LoVo (cell line): ENCODE data around the gene SERTAD1.
A peak's percentile ranks its signal among the peaks of the same experiment; 100 is the strongest.
"Not testable (repeated sequence)": the region's sequence is repeated elsewhere in the genome, so short reads cannot be mapped to it uniquely, and the experiment has no call there.

Experiments
- DNase-seq: peaks from one replicate; pipeline ENCODE4 v3.0.0-alpha.2; 2016; ENCODE audit warnings: low spot score

Gene SERTAD1, protein sequence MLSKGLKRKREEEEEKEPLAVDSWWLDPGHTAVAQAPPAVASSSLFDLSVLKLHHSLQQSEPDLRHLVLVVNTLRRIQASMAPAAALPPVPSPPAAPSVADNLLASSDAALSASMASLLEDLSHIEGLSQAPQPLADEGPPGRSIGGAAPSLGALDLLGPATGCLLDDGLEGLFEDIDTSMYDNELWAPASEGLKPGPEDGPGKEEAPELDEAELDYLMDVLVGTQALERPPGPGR

DNA sequence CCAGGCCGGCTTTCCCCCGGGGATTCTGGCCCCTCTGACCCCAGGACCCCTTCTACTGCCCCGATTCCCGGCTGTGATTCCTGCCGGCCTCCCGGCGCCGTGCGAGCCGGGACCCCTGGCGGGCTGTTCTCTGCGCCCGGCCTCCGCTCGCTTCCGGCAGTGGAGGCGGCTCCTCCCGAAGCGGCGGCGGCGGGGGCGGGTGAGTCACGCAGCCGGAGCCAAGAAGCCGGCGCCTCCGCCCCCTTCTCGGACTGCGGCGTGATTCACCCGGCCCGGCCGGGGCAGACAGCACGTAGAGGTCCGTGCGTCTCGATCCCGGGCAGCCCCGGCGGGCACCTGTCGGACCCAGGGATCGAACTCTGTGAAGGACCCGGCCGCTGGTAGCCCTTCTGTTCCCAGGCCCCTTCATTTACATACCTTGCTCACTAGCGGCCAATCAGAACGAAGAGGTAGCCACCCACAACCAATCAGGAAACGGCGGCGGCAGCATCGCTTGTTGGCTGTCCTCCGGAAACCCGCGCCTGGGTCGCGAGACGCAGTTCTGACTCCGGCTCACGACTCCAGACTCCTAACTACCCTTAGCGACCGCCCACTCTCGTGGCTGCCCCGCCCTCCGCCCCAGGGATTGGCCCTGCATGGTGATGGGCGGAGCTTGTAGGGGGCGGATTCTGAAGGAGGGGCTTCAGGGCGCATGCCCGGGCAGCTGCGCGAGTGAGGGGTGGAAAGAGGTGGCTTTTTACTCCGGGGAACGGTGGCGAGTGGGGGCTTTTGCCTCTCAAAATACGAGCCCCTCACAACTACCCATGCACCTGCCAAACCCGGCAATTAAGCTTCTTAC is at the start of gene SERTAD1:
Gene SERTAD1 (minus strand): TSS at position 543 of the 838 bp plus-strand sequence. CDS start 2,446 bp downstream, outside the sequence.
- peak; percentile 99 for DNase-seq

DNA sequence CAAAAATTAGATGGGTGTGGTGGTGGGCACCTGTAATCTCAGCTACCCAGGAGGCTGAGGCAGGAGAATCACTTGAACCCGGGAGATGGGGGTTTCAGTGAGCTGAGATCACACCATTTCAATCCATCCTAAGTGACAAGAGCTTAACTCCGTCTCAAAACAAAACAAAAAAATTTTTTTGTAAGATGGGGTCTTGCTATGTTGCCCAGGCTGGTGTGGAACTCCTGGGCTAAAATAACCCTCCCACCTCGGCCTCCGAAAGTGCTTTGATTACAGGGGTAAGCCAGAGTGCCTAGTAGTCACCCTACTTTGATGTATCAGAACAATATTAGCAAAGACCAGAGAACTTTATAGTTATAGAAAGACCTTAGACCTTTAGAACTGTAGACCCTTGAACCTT is 48.9 kb upstream of the SERTAD1 start:
- no peak for DNase-seq

DNA sequence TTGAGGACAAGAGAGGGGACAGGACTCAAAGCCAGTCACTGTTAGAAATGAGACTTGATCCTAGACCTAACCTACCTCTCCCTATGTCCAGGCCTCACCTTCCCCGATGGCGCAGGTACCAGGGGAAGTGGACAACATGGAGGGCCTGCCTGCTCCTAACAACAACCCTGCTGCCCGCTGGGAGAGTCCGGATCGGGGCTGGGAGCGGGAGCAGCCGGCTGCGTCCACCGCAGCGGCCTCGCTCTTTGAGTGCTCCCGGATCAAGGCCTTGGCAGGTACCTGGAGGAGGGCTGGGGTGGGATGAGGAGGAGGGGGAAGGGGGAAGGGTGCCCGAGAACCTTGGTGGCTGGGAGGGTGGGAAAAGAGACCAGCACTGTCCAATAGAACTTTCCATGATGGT is 46.7 kb upstream of the SERTAD1 start:
- no peak for DNase-seq

DNA sequence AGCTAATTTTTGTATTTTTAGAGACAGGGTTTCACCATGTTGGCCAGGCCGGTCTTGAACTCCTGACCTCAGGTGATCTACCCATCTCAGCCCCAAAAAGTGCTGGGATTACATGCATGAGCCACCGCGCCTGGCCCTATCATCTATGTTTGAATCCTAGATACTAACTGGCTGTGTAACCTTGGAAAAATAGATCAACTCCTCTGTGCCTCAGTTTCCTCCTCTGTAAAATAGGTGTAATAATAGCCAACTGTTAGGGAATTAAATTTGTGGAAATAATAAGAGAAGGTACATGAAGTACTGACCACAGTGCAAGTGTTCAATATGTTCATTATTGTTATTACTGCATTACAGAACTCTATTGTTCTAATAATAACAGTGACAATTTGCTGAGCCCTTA is 45.3 kb upstream of the SERTAD1 start:
- no peak for DNase-seq

DNA sequence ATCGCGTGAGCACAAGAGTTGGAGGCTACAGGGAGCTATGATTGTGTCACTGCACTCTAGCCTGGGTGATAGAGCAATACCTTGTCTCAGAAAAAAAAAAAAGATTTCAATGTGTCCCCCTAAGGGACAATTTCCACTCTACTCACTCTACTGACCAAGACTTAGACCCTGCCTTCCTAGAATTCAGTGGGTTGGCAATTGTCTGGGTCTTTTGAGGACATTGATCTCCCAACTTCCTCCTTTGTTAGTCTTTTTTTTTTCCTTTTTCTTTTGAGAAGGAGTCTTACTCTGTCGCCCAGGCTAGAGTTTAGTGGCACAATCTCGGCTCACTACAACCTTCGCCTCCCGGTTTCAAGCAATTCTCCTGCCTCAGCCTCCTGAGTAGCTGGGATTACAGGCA is 43.2 kb upstream of the SERTAD1 start:
- no peak for DNase-seq

DNA sequence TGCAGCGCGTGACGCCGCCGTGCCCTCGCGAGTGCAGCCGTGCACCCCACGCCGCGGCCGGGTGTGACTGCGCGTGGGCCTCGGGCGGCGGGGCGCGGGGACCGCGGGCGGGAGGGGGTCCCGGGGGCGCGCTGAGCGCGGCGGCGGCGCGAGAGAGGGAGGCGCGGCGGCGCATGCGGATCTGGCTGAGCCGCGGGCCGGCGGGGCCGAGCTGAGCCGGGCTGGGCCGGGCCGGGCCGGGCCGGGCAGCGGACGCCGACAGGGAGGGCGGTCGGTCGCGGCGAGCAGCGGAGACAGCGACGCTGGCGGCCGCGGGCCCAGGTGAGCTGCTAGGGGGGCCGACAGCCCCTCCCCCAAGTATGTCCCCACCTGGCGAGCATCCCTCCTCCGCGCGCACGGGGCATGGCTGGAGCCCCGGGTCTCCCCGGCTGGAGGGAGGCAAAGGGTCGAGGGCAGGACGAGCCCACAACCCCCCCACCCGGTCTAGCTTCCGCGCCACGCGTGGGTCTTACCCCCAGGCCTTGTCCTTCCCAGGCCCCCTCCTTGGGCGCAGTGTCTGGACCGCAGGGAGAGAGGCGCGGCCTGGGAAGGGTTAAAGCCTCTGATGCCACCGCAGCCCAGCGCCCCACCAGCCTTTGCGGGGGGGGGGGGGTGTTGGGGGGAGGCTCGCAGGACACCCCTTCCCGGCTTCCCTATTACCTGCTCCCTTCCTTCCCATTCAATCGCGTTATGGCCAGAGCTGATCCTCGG is 41.4 kb upstream of the SERTAD1 start, which contains the start of gene SPTBN4:
Gene SPTBN4 (plus strand): TSS at position 17 of the 750 bp plus-strand sequence. CDS start 5,621 bp downstream, outside the sequence.
- no peak for DNase-seq

DNA sequence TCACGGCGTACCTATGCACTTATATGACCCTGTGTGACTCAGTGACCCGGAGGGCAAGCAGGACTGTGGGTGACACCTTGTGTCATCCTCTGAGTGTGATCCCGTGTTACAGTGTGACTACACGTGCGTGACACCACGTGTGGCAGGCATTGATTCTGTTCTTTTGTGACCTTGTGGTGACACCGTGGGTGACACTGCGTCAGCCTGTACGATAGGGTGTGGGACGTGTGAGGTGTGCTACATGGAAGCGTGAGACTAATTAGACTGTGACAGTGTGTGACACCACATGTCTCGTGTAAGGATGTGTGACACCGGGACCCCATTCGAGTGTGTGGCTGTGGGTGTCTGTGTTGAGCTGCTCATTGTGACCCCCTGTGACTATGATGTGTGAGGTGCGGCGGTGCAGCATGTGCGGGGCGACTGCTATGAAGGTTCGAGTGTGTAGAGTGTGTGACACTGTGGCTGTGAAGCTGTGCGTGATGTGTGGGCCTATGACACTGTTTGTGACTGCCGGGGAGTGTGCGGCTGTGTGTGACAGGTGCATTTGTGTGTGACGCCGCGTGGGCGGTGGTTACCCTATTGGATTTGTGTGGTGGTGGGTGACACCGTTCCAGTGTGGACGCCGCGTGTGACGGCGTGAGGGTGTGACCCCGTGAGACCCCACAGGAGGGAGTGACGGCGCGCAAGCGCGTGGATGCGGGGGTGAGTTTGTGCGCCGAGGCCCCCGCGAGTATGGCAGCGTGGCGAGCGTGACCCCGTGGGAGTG is 40.6 kb upstream of the SERTAD1 start:
- no peak for DNase-seq

DNA sequence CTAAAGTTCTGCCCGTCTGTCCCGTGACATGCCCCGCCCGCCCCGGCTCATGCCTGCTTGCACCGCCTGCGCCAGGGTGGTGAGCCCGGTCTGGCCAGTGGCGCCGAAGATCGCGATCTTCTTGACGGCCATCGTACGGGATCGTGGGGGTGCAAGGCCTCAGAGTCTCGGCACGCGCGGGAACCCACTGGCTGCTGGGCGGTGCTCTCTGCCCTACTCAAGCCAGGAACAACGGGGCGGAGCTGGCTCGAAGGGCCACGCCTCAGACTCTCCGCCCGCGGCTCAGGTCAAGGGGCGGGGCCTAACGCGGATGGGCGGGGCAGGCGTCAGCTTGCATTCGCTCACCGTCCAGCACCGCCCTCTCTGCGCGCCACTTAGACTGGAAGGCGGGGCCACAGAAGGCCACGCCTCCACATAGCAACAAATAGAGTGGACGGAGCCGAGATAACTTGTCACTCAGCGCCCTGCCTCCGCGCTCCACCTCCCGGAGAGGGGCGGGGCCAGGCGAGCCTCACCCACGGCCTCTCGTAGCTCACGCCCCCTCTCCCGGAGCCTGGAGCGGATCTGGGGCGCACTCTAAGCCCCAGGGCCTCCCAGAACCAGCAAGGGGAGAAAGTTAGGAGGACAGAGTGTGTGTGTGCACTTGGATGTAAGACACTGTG is 39.9 kb upstream of the SERTAD1 start, which contains the start of gene BLVRB:
Gene BLVRB (minus strand): TSS at position 189 of the 662 bp plus-strand sequence. CDS start 57 bp downstream, at position 132.
- DNase-seq, result peak; percentile 99

DNA sequence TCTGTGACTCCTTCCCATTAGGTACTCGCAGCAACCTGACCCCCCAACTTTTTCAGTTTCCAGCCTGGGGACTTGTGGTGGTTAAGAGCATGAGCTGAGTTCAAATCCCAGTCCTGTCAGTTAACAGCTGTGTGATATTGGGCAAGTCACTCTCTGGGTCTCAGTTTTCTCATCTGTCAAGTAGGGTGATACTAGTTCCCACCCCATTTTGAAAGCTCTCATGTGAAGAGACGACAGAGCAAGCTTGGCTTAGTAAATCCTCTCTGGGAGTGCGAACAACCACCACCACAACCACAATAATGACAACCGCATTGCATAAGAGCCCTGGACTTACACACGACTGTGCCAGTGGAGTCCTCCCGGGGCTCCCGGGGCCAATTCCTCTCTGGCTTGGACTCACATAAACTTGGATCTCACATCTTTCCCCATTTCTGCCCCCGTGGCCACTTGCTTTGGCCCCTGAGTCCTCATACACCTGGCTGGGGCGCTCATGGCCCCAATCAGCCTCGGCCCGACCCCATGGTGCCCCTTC is 39.3 kb upstream of the SERTAD1 start:
- peak; percentile 47 for DNase-seq

DNA sequence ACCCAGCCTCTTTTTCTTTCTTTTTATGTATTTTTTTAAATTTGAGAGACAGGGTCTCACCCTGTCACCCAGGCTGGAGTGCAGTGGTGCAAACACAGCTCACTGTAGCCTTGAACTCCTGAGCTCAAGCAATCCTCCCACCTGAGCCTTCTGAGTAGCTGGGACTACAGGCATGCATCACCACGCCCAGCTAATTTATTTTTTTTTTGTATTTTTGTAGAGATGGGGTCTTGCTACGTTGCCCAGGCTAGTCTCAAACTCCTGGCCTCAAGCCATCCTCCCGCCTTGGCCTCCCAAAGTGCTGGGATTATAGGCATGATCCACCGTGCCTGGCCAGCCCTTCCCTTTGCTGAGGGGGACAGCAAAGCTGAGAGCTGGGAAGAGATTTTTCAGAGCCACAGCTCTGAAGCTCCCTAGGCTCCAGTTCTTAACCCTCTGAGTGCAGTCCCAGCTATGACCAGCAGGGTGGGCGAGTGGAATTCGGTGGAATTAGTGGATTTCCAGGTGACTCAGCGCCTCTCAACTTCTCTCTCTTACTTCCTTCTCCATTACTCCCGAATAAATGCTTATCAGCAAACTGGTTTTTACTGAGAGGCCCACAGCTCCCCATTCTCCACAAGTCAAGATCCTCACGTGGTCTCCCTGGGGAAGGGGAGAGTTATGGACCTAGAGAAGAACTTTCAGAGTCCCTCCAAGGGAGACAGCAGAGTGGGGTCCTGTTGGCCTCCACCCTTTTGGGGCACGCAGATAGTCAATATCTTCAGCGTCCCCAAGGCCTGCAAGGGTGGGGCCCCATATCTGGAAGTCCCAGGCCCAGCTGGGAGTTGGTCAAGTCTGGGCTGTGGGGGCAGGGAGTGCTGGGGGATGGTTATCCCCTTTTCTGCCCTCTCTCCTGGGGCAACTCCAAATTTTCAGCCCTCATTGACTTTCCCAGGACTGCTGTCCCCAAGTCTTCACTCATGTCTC is 38.5 kb upstream of the SERTAD1 start:
- DNase-seq, result peak; percentile 90

DNA sequence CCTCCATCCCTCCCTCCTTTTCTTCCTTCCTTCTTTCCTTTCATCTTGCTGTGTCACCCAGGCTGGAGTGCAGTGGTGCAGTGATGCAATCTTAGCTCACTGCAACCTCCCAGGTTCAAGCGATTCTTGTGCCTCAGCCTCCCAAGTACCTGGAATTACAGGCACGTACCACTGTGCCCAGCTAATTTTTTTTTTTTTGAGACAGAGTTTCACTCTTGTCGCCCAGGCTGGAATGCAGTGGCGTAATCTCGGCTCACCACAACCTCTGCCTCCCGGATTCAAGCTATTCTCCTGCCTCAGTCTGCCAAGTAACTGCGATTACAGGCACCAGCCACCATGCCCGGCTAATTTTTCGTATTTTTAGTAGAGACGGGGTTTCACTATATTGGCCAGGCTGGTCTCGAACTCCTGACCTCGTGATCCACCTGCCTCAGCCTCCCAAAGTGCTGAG is 37.8 kb upstream of the SERTAD1 start:
- not testable (repeated sequence) for DNase-seq

DNA sequence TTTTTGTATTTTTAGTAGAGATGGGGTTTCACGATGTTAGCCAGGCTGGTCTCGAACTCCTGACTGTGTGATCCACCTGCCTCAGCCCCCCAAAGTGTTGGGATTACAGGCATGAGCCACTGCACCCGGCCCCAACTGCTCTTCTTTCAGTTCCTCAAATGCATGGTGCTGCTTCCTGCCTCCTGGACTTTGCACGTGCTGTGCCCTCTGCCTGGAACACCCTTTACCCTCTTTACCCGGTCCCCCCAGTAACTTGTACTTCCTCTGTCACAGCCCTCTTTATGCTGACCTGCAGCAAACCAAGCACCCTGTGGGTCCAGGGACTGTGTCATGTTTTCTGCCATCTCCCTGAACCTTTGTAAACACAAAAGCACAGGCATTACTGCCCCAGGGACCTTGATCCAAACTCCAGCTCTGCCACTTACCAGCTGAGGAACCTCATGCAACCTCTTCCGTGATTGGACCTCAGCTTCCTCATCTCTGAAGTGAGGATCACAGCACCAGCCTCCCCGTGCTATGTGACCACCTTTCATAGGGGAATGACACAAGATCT is 36.0 kb upstream of the SERTAD1 start:
- DNase-seq, result no peak

DNA sequence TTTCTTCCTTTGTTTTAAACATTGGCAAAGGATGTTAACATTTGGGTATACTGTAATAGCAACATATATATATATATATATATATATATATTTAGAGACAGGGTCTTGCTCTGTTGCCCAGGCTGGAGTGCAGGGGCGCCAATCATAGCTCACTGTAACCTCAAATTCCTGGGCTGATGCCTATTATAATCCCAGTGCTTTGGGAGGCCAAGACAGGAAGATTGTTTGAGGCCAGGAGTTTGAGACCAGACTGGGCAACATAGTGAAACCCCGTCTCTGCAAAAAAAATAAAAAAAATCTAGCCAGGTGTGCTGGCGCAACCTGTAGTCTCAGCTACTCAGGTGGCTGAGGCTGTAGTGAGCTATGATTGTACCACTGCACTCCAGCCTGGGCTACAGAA is 34.4 kb upstream of the SERTAD1 start:
- no peak for DNase-seq

DNA sequence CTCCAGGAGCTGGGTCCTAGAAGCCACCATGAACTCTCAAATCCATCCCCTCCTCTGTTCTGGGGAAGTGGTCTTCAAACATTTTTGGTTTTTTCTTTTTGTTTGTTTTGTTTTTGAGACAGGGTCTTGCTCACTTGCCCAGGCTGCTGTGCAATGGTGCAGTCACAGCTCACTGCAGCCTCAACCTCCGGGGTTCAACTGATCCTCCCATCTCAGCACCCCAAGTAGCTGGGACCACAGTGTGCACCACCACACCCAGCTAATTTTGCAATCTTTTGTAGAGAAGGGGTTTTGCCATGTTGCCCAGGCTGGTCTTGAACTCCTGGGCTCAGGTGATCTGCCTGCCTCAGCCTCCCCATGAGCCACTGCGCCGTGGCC is 32.8 kb upstream of the SERTAD1 start:
- DNase-seq, result no peak

DNA sequence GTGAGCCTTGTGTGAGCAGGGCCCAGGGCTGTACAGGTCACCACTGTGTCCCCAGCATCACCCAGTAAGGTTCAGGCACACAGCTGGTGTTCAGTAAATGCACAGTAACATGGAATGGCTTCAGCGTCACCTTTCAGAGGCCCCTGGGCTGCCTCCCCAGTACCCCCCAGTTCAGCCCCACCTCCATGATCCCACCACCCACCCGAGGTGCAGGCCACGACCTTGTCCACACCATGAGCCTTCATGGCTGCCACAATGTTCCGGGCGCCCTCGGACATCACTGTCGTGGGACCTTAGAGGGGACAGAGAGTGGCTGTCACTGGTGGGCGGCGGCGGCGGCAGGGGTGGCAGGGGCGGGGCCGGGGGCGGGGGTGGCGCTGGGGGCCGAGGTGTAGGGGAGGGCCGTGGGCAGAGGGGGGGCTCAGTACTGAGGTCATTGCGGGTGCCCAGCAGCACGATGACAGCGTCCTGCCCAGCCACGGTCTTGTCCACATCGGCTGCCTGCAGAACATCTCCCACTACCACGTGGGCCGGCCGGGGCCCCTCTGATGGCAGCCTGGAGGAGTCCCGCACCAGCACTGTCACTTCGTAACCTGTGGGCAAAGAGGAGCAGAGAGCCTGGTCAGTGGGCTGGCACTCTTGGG is 32.3 kb upstream of the SERTAD1 start:
- DNase-seq, result no peak

DNA sequence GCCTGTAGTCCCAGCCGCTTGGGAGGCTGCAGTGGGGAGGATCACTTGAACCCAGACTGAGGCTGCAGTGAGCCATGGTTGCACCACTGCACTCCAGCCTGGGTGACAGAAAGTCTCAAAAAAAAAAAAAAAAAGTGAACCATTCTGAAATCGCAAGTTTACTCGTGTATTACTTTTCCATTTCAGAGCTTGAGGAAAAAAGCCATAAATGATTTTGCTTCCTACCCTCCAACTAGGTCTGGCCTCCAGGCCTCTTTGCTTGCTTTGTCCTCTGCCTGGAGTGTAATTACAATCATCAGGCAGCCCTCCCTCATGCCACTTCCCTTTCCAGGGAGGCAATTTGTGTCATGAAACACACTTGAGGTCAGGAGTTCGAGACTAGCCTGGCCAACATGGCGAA is 31.3 kb upstream of the SERTAD1 start:
- no peak for DNase-seq

DNA sequence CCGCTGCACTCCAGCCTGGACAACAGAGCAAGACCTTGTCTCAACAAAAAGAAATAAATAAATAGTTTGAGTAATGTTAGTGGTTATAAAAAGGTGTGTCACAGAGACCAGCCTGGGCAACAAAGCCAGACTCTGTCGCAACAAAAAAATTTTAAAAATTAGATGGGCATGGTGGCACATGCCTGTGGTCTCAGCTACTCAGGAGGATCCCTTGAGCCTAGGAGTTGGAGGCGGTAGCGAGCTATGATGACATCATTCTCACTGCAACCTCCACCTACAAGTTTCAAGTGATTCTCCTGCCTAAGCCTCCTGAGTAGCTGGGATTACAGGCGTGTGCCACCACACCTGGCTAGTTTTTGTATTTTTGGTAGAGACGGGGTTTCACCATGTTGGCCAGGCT is 28.2 kb upstream of the SERTAD1 start:
- DNase-seq, result not testable (repeated sequence)

DNA sequence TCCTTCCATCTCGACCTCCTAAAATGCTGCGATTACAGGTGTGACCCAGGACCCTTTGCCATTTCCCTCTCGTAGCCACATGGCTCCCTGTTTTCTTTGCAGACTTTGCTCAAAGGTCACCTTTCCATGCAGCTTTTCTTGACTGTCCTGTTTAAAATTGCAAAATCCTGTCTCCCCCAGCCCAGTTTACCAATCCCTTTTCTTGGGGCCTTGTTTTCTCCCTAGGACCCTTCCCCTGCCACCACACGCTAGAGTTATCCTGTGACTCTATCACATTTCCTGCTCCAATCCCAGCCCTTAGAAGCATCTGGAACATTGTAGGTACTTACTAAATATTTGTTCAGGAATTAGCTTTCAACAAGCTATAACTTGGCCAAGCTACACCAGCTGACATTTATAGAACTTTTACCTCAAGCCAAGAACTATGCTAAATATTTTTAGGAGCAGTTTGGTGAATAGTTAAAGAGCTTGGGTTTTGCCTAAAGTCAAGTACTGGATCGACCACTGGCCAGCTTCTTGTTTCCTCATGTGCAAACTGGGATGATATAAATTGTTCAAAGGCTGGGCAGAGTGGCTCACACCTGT is 27.5 kb upstream of the SERTAD1 start:
- no peak for DNase-seq
